Measurements from ENCODE around the gene RGS9. TPM values are rescaled to one million over a fixed set of nuclear protein-coding genes. Genes with fewer than 3 reads are reported as not detected.
"Not testable (repeated sequence)": the region's sequence is repeated elsewhere in the genome, so short reads cannot be mapped to it uniquely, and the experiment has no call there.

The RGS9 gene
- polyA plus RNA-seq, 1 donor: 17.7 TPM

GRCh38 chr17:65156185-65156834, 19.1 kb downstream of the RGS9 start:
- no peak for DNase-seq

- DNase-seq: no peak
These were observed 19.8 kb downstream of the RGS9 start for GRCh38 chr17:65156835-65157565.

- no peak for DNase-seq
These were observed 20.9 kb downstream of the RGS9 start for GRCh38 chr17:65158041-65158440.

- no peak for DNase-seq
These were observed 21.5 kb downstream of the RGS9 start for GRCh38 chr17:65158622-65159021.

- DNase-seq: no peak
These were observed 23.3 kb downstream of the RGS9 start for GRCh38 chr17:65160516-65160915.

GRCh38 chr17:65163990-65164495, 26.9 kb downstream of the RGS9 start:
- DNase-seq: no peak

- DNase-seq: no peak
These were observed 29.6 kb downstream of the RGS9 start for GRCh38 chr17:65166787-65167186.

- peak; percentile 58 for DNase-seq
These were observed 30.4 kb downstream of the RGS9 start for GRCh38 chr17:65167566-65167965.

- DNase-seq: no peak
These were observed 32.5 kb downstream of the RGS9 start for GRCh38 chr17:65169691-65170090.

- DNase-seq: no peak
These were observed 33.7 kb downstream of the RGS9 start for GRCh38 chr17:65170839-65171238.

GRCh38 chr17:65171752-65172151, 34.6 kb downstream of the RGS9 start:
- DNase-seq: no peak

GRCh38 chr17:65172496-65173136, 35.4 kb downstream of the RGS9 start:
- DNase-seq: no peak

- DNase-seq: no peak
These were observed 36.2 kb downstream of the RGS9 start for GRCh38 chr17:65173284-65173793.

- no peak for DNase-seq
These were observed 37.0 kb downstream of the RGS9 start for GRCh38 chr17:65173976-65174683.

- no peak for DNase-seq
These were observed 37.8 kb downstream of the RGS9 start for GRCh38 chr17:65174974-65175373.

- no peak for DNase-seq
These were observed 38.8 kb downstream of the RGS9 start for GRCh38 chr17:65175952-65176351.

- no peak for DNase-seq
These were observed 39.7 kb downstream of the RGS9 start for GRCh38 chr17:65176646-65177409.

- DNase-seq: no peak
These were observed 40.7 kb downstream of the RGS9 start for GRCh38 chr17:65177901-65178300.

- DNase-seq: not testable (repeated sequence)
These were observed 43.1 kb downstream of the RGS9 start for GRCh38 chr17:65180276-65180675.

- DNase-seq: not testable (repeated sequence)
These were observed 43.6 kb downstream of the RGS9 start for GRCh38 chr17:65180752-65181236.
